Stromal cell of bone marrow (primary cell): ENCODE measurements around the gene RAPGEF3.

Source experiments
- DNase-seq: peaks from one replicate; pipeline ENCODE4 v3.0.0-alpha.2; 2012; ENCODE audit warnings: low read depth

The RAPGEF3 gene

DNA sequence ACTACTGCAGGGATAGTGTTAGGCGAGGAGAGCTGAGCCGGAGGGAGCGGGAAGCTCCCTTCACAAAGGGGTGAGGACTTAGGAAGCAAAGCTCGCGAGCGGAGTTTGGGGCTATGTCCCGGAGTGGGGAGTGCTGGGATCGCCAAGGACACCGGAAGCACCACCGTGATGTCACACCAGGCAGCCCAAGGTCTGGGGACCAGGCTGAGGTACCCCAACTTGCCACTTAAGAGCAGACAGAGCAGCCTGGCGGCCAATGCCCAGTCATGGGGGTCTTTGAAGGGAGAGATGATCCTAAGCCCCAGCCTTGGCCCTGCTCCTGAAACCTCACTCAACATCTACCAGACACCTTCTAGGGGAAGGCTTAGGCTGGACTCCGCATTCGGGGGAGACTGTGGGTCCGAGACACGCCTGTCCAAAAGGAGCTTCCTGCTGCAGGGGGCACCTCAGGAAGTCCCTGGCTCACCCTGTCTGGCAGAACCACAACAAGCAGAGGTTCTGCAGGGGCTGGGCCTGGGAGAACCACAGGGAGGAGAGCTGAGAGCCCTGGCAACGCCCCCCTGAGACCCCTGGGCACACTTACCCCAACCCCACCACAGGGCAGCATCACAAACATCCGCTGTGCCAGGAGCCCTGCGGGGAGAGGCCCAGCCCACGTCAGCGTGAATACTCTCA, 32.1 kb upstream of the RAPGEF3 start:
- no peak for DNase-seq

DNA sequence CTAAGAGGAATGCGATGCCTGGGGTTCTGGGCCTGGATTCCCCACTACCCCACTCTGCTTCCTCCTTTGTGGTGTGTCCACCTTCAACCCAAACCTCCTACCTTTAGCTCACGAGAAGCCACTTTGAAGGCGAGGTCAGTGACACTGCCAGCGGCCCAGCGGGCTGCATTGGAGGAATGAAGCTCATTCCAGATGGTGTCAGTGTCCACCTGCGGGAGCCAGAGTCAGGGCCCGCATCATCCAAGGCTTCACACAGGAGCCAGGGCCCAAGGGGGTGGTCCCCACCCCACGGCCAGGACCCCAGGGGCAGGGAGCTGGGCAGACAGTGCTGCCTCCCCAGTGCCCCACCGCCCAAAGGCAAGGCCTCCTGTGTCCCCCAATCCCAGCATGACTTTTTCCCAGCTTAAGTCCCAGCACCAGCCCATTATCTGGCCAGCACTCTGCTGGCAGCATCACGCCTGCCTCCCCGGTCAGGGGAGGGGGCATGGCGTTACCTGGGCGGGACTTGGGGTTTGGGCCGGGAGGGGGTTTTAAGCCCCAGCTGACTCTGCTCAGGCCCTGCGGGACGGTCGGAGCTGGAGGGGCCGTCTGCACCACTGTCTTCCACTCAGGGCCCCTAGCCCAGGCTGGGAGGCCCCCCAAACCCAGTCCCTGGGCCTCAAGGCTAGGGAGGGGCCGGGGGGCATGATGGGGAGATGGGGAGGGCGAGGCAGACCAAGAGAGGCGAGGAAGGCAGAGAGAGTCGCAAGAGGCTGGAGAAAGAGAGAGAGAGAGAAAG, 31.2 kb upstream of the RAPGEF3 start:
- no peak for DNase-seq

DNA sequence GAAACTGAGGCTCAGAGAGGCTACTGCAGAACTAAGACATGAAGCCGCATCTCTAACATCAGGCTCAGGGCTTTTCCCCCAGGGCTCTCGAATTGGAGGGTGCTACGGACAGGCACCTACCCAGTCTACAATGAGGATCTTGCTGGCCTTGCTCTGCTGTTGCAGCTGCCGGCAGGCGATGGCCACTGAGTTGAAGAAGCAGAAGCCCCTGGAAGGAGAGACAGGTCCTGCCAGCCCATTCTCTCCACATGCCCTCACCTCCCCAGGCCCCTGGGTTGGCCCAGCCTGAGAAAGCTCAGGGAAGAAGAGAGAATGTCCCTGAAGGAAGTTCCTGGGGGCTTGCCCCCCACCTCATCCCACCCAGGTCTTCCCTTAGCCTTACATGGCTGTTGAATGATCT, 30.5 kb upstream of the RAPGEF3 start:
- no peak for DNase-seq

DNA sequence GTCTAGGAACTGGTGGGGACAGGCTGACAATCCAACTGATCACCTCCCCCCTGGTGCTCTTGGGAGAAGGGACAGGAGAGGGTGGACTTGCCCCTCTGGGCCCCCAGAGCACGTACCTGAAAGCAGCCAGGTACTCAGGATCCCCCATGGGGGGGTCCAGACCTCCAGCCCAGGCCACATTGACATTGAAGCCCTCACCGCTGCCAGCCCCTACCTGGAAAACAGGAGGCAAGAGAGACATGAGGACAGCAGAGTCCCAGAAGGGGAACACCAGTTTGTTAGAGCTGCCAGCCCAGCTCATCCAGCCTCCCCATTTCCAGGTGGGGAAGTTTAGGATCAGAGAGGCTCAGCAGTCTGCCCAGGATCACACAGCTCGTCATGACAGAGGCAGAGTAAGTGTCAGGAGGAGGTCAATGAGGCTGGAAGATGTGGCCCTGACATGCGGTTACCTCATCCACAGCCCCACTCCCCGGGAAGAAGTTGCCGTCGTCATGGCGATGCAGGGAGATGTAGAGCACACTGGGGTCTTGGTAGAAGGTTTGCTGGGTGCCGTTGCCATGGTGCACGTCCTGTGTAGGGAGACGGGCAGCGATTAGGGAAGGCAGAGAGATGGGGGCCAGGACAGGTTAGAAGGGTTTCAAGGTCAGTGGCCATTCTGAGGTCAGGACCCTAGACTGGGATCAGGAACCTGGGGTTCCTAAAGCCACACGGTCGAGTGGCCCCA, 29.1 kb upstream of the RAPGEF3 start:
- DNase-seq = no peak

DNA sequence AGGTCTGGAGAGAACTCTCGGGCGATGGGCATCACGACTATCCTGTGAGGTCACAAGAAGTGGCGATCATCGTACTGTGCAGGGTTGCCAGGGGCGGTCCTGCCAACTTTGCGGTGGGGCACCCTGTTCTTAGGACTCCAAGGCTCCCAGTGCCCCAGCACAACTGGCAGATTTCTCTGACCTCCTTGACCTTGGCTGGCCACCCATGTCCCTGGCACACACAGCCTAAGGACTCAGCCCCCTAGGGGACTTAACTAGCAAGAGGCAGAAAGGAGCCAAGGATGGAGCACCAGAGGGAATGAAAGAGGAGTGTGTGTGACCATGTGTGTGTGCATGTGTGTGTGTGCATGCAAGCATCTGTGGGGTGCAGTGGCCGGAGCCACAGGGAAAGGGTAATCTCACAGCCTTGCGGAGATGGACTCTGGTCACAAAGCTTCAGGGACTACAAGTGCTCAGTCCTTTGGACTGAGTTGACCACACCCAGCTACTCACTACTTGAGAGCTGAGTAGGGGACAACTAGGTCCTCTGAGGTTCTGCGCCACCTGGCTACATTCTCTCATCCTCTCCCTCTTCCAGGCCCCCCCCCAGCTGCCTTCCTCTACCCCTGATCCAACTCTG, 28.1 kb upstream of the RAPGEF3 start:
- DNase-seq = no peak

DNA sequence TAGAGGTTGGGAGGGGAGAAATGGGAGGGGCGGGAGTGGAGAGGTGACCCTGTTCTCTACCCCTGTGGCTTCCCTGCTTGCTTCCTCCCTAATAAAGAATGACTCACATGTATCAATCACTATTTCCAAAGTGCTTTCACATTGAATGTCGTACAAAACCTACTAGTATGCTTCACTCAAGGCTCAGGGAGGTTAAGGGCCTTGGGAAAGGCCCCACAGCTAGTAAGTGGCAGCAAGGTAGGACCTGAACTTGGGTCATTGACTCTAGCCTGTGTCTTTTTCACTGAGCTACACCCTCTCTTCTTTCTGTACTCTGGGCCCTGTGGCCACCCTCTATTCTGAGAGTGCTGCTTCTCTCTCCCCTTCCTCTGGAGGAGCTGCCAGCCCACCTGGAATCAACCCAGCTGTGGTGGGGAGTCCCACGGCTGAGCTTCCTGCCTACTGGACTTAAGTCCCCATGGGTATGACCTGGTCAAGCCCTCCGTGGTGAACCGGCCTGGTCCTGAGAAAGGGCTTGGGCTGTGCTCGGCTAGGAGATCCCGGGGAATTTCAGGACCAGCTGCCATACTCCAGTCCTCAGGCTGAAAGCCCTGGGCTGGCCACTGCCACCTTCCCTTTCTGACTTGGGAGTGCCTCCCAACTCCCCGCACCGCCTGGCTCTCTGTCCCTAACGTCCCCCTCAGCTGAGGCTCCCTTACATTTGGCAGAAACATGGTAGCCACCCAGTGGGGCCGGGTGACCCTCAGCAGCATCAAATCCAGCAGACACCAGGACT, 27.4 kb upstream of the RAPGEF3 start:
- DNase-seq = no peak

DNA sequence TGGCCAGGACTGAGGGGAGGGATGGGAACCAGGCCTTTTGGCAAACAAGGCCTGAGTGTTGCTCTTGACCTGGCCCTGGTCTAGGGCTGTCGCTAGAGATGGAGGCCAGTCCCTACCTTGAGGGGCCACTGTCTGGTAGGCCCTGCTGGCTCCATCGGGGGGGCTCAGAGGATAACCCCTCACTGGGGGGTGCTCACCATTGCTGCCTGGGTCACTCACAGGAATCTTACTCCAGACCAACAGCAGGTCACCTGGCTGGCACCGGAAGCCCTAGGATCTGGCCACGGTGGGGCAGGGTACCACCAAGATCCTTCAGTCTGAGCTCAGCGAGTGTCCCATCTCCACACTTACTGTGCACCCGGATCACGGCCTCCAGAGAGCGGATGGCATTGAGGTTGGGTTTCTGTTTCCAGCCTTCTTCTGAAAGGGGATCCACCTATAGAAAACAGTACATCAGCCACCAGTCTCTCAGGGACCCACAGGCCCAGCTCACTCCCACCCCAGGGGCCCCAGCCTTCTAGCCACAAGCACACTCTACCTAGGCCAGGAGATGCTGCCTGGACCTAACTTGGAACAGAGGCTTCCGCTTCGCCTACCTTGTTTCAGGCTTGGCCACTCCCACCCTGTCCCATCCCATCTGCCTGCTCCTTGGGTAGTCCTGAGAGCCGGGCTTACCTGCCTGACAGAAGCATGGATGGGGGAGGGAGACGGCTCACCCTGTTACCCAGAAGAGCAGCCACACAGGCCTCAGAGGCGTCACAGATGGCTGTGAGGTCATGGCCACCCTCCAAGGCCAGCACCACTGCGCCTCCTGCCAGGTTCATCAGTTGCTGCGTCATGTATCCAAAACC, 26.6 kb upstream of the RAPGEF3 start:
- DNase-seq = no peak

DNA sequence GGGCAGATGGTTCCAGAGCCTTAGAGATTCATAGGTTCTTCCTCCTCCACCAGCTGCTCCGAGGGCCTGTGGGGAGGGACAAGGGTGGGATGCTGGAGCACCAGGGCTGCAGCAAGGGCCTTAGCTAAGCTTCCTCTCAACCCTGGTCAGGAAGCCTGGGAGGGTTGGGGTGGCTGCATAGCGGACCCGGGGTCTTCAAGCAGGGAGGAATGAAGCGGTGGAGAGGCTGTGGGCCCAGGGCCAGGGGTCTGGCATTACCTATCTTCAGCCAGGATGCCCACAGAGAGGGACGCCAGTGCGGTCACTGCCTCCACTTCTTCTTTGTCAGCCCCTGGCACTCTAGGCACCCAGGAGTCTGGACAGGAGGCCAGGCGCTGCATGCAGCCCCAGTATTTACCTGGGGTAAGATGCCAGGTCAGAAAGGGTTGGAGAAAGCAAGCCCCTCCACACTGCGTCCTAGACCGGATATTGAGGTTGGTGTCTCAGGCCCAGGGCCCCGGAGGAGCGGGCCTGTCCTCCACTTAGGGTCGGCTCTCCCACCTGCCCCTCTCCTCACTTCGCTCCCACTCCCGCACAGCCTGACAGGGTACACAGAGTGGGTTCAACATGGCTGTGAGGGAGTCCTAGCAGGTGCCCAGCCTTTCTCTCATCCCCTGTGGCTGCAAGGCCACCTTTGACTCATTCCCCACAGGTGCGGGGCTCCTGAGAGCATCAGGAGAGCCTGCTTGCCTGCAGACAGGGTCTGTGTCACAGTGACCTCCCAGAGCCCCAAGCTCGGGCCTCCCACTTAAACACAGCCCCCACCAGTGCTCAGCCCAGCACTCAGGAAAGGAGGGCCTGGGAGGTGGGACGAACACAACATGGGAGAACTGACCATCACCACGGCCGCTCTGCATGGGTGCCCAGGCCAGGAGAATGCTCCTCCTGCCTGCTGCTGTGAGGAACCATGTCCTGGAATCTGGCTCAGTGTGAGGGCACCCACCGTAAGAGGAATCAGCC, 25.4 kb upstream of the RAPGEF3 start:
- DNase-seq = no peak

DNA sequence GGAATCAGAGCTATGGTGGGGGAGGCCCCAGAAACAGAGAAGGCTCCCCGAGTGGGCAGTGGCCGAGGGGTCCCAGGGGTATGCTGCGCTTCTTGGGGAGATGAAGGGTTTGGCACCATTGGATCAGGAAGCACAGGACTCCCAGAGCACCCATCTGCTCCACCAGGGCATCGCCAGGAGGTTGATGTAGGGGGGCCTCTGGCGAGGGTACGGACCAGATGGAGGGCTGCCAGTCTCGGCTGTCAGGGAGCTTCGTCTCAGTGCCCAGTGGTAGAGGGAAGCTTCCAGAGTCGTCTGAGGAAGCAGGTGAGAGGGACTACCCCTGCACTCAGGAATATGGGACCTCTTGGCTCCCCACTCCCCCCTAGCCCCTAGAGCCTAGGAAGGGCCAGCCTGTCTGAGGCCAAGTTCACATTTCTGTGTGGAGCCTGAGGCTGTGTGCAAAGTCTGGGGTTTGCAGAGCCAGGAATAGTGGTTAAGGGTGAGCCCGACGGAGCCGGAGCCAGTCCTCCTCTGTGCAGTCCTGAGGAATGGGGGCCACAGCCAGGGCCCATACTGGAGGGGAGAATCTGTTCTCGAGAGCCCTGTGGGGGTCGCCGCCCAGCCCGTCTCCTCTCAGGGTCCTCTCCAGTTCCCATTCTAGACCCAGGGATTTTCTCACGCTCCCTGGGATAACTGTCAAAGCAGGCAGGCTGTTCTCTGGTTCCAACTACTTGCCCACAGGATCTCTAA, 24.5 kb upstream of the RAPGEF3 start:
- no peak for DNase-seq

DNA sequence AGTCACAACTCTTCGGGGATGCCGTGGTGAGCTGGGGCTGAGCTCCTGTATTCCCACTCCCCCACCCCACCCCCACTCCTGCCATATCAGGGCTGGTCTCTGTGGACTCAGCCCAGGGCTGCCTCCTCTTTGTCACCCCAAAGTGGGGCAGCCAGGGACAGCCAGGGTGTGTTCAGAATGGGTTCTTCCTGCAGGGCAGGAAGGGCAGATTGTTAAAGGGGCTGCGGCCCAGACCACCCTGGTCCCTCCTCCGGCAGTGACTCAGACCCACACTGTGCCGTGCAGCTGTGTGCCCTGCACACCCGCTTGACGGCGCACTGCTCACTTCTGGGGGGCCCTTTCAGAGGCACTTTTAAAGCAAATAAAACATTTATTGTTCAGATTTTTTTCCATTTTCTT, 23.7 kb upstream of the RAPGEF3 start:
- no peak for DNase-seq

DNA sequence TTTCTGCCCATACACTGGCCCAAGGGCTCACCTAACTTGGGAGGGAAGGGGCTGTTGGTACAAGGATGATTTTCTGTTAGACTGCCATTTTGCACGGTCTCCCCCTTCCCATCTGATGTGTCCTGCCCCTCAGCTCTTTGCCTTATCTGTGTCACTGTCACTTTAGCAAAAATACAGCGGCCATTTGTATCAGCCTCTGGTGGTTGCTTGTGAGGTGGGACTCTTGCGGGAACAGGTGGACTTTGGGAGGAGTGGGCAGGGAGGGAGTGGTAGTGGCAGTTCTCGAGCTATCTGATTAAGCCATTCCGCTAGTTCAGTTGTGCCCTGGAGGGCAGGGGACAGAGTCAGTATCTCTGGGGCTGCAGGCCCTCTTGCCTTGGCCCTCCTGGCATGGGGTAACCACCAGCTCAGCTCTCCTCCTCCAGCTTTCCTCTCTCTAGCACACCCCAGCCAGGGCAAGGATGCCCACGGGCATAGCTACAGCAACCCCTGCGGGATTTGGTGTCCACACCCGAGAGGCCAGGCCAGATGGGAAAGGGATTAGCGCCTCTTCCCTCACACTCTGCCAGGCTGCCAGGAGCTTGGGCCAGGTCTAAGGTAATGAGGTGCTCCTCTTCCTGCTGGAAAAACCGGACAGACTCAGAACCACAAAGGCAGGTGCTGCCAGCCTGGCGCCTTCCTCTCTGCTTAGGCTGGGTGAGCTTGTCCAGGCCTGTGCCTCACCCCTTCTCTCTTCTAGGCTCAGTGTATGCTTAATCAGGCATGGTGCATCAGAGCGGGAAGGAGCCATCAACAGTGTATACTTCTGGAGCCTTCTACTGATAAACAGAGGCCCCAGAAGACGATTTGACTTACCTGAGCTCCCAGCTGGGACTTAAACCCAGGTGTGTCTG, 23.0 kb upstream of the RAPGEF3 start:
- no peak for DNase-seq

DNA sequence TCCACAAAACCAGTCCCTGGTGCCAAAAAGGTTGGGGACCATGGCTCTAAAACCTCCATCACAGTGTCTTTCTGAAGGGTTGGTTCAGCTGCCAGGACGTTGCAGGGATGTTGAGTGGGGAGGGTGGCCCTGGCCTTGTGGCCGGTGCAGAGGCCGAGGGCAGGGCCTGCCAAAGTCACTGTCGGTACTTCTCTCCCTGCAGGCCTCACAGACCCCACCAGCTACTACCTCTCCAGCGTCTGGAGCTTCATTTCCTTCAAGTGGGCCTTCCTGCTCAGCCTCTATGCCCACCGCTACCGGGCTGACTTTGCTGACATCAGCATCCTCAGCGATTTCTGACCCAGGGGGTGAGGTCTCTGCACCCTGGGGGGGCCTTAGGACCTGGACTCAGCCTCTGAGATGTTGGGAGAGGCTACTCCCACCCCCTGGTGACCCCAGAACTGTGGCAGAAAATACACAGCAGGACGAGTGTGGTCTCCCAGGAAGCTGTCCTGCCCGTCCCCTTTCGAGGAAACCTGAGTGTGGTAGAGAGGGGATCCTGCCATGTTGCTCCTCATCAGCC, 21.3 kb upstream of the RAPGEF3 start:
- DNase-seq = no peak

DNA sequence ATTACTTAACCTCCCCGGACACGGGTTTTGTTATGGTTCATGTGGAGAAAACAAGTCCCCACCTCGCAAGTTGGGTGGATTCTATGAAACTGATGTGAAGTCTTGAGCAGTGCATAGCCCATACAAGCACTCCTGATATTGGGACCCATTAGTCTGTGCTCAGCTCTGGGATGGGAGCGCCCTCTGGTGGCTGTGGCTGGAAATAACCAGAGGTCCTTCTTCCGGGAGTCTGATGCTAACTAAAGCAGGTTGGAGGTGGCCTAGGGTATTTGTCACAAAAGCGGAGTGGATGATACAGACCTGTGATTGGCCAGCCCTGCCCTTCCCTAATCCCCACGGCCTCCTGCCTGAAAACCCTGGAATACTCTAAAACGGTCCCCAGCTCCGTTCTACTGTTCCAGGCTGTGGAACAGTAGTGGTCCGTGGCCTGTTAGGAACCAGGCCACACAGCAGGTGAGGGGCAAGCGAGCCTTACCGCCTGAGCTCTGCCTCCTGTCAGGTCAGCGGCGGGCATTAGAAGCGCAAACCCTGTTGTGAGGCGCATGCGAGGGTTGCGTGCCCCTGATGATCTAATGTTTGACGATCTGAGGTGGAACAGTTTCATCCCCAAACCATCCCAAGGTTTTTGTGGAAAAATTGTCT, 20.7 kb upstream of the RAPGEF3 start:
- peak; percentile 69 for DNase-seq

DNA sequence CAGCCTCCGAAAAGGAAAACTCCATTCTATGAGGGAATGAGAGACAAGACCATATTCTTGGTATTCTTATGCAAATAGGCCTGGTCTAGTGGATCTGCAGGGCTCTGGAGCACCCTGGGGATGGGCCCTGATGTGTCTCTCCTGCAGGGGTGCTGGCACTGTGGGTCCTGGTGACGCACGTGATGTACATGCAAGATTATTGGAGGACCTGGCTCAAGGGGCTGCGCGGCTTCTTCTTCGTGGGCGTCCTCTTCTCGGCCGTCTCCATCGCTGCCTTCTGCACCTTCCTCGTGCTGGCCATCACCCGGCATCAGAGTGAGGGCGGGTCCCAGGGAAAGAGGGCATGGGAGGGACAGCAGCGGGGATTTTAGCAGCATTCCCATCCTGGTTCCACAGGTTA, 20.2 kb upstream of the RAPGEF3 start:
- no peak for DNase-seq

DNA sequence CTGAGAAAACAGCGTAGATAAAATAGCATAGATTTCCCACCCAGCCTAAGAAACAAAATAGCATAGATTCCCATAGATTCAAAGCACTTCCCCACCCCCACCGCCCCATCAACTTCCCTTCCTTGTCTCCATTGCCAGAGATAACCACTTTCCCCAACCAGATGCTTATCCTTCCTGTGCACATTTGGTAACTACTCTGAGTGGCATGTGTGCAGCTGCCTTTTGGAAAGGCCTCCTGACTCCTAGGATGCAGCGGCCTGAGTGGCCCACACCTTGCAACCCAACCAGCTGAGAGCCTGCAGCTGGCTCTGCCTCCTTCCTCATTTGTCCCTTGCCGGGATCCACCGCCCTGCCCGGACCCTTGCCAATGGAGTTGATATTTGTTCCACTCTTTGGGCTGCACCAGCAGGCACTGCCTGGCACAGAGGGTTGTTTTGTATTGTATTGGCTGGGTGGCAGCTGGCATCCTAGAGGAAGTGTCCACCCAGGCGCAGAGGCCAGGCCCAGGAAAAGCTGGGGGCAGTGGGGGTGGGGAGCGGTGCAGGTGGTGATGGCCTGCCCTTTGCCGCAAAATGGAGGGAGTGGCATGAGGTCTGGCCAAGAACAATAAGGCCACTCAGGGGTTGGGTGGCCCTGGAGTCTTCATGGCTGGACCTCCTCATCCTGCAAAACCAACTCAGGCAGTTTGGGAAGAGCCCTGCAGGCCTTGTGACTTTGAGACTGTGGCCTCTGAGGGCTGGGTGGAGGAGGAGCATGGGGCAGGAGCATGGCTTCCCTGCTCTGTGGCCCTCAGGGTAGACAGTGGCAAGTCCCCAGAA, 19.3 kb upstream of the RAPGEF3 start:
- DNase-seq = no peak

DNA sequence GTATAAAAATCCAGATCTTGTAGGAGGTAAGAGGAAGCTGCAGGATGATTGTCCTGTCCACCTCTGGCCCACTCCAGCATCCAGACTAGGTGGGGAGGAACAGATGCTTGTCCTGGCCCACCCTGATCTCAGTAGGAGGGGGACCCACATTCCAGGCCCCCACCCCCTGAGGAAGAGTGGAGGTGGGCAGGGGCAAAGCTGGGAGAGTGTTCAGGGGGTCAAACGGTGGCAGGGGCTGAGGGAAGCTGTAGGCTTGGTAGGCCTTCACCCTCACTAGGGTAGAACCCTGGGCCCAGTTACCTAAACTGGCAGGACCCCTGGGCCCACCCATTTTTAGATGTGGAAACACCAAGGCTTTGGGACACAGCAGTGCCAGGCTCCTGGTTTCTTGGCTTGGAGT, 18.5 kb upstream of the RAPGEF3 start:
- no peak for DNase-seq
